B cell (primary cell): ENCODE data around the gene GABRG3. TPM values are rescaled to one million over a fixed set of nuclear protein-coding genes. Genes with fewer than 3 reads are reported as not detected.

Source experiments
- ATAC-seq: fragments of 200-7000 bp; cut with Tn5 transposase; one replicate; pipeline ENCODE4 v1.10.0; 2021; ENCODE audit warnings: low read depth, mild to moderate bottlenecking, moderate number of reproducible peaks, moderate library complexity
- CTCF ChIA-PET: fragments of 350-600 bp; sonication (Branson Sonifier 250); formaldehyde crosslinking; loops from one replicate; lab custom pipeline; 2021; ENCODE audit warnings: antibody characterized with exemption, inconsistent platforms; lab: Charles Lee
- POLR2A ChIA-PET: fragments of 350-600 bp; sonication (Branson Sonifier 250); formaldehyde crosslinking; loops from one replicate; lab custom pipeline; 2021; ENCODE audit warnings: antibody characterized with exemption; lab: Charles Lee
- DNase-seq: peaks from one replicate; pipeline ENCODE4 v3.0.0; 2013
- H2AFZ ChIP-seq: 2 replicates; pipeline ENCODE4 v1.6.1; 2012; ENCODE audit warnings: mild to moderate bottlenecking, low read depth, low read length; ENCODE audit not compliant: insufficient read depth, poor library complexity, severe bottlenecking
- H3K27ac ChIP-seq, 2 donors: 1 replicate in 1 of 2; 2 replicates in 1 of 2; pipeline ENCODE4 v1.5.1; 2012 to 2013; ENCODE audit warnings: low read length in 2 of 2, mild to moderate bottlenecking in 2 of 2, moderate library complexity in 1 of 2
- H3K27me3 ChIP-seq, 4 experiments: fragments of 200-600 bp in 1 of 4; sonication (generic) in 1 of 4; replicated peaks in 1 of 4; 1 replicate in 2 of 4; 2 replicates in 2 of 4; pipeline versions ENCODE4 v1.6.1 to v1.7.0; 2013 to 2016; ENCODE audit warnings: low read length in 3 of 4, mild to moderate bottlenecking in 2 of 4, mixed read lengths in 1 of 4, moderate library complexity in 1 of 4; ENCODE audit not compliant: insufficient read depth in 4 of 4, control insufficient read depth in 3 of 4; ENCODE audit errors: control extremely low read depth in 1 of 4
- H3K36me3 ChIP-seq, 2 experiments: replicated peaks in 1 of 2; 1 replicate in 1 of 2; 2 replicates in 1 of 2; pipeline versions ENCODE4 v1.6.1 to v1.7.1; 2013; ENCODE audit warnings: low read length in 1 of 2; ENCODE audit not compliant: insufficient read depth in 2 of 2, control insufficient read depth in 1 of 2; ENCODE audit errors: control extremely low read depth in 1 of 2, extremely low read depth in 1 of 2
- H3K4me1 ChIP-seq, 2 donors: fragments of 200-600 bp in 1 of 2; sonication (generic) in 1 of 2; 1 replicate in 1 of 2; 2 replicates in 1 of 2; pipeline versions ENCODE4 v1.5.1 to v1.6.1; 2013 to 2017; ENCODE audit warnings: low read length in 2 of 2; ENCODE audit not compliant: control insufficient read depth in 2 of 2, insufficient read depth in 2 of 2
- H3K4me2 ChIP-seq: replicated peaks from 2 replicates; pipeline ENCODE3; 2012; ENCODE audit warnings: mild to moderate bottlenecking, low read depth, low read length; ENCODE audit not compliant: poor library complexity, severe bottlenecking
- H3K4me3 ChIP-seq, 5 experiments: fragments of 200-600 bp in 1 of 5; sonication (generic) in 1 of 5; 1 replicate in 3 of 5; 2 replicates in 2 of 5; pipeline versions ENCODE4 v1.5.1 to v1.7.0; 2011 to 2016; ENCODE audit warnings: low read length in 4 of 5, mild to moderate bottlenecking in 4 of 5, low read depth in 2 of 5, control low read depth in 1 of 5, moderate library complexity in 1 of 5; ENCODE audit not compliant: insufficient read depth in 1 of 5; ENCODE audit errors: control extremely low read depth in 1 of 5, extremely low read depth in 1 of 5
- H3K79me2 ChIP-seq: fragments of 200-600 bp; sonication (generic); one replicate; pipeline ENCODE4 v1.6.0; 2016; ENCODE audit warnings: low read length; ENCODE audit not compliant: control insufficient read depth, insufficient read depth
- H3K9ac ChIP-seq: fragments of 200-600 bp; sonication (generic); 2 replicates; pipeline ENCODE4 v1.6.1; 2017; ENCODE audit warnings: mild to moderate bottlenecking, low read length, moderate library complexity
- H3K9me3 ChIP-seq, 3 donors: one replicate each; pipeline versions ENCODE4 v1.6.1 to v1.7.1; 2013; ENCODE audit warnings: low read length in 2 of 3; ENCODE audit not compliant: control insufficient read depth in 2 of 3, insufficient read depth in 1 of 3; ENCODE audit errors: control extremely low read depth in 1 of 3
- H4K20me1 ChIP-seq: 2 replicates; pipeline ENCODE4 v1.6.0; 2012; ENCODE audit warnings: mild to moderate bottlenecking, low read length; ENCODE audit not compliant: insufficient read depth, control insufficient read depth, poor library complexity, severe bottlenecking
- H3K27ac Mint-ChIP-seq: one replicate; pipeline ENCODE4 v1.8.0; 2021; ENCODE audit warnings: mixed read lengths
- H3K27me3 Mint-ChIP-seq: one replicate; pipeline ENCODE4 v1.8.0; 2021; ENCODE audit warnings: mixed read lengths
- H3K4me1 Mint-ChIP-seq: one replicate; pipeline ENCODE4 v1.8.0; 2021; ENCODE audit warnings: mixed read lengths
- H3K4me3 Mint-ChIP-seq: one replicate; pipeline ENCODE4 v1.8.0; 2021; ENCODE audit warnings: mixed read lengths
- H3K9me3 Mint-ChIP-seq: one replicate; pipeline ENCODE4 v1.8.0; 2022; ENCODE audit warnings: mixed read lengths; ENCODE audit not compliant: insufficient read depth
- EZH2 ChIP-seq: IDR thresholded peaks from 2 replicates; pipeline ENCODE4 v1.6.1; 2012; ENCODE audit warnings: borderline replicate concordance, low read depth, mild to moderate bottlenecking, moderate library complexity, low read length; ENCODE audit not compliant: insufficient read depth, poor library complexity, severe bottlenecking
- WGBS: methylation state at CpG from one replicate; pipeline ENCODE4 v1.1.5; 2013; ENCODE audit warnings: missing lambda C conversion rate; ENCODE audit not compliant: insufficient coverage; 5-methylcytosine and 5-hydroxymethylcytosine counted together
- intact Hi-C: fragments of 100-400 bp; cut with micrococcal nuclease; formaldehyde crosslinking; loops from one replicate; pipeline ENCODE4 v1.10.0; 2022
- polyA plus RNA-seq: library from polyadenylated mRNA; depleted of rRNA; stranded (reverse); fragments of >200 nt; gene quantifications from 2 replicates; pipeline ENCODE4 v1.2.3, GENCODE V29; 2012
- total RNA-seq, 2 donors: library from RNA; stranded (reverse); fragments of 120-200 nt in 1 of 2; gene quantifications; 1 replicate in 1 of 2; 2 replicates in 1 of 2; pipeline versions ENCODE4 v1.2.3 to v1.2.4, GENCODE V29; 2013 to 2022
- TF ChIP-seq, protein P1 (sequence below): fragments of 200-600 bp; IDR thresholded peaks from one replicate; pipeline ENCODE4 v1.8.0; 2022; ENCODE audit warnings: antibody characterized with exemption, mild to moderate bottlenecking

GABRG3 gene
- total and polyA plus RNA-seq, 2 donors (not counting 1 experiment from before 2014, with no cell fraction given): not detected

GRCh38 chr15:27210176-27210575 lies 239.2 kb downstream of the GABRG3 start:
- H3K4me2 ChIP-seq: no peak overlapping the region
- H3K4me3 ChIP-seq: no peak overlapping the region
- H4K20me1 ChIP-seq: no peaks in the 10 kb centered on the region
- Mint-ChIP-seq H3K4me3 (no peak overlapping the region), H3K4me1 (no peaks in the 10 kb centered on the region), H3K27ac (no peak overlapping the region), H3K9me3 (peaks cover 7% of the 10 kb centered on the region), H3K27me3 (no peaks in the 10 kb centered on the region)
- DNase-seq (no peak), ATAC-seq (no peak)
- WGBS: 93% methylated on average over 5 of the region's 10 CpGs
- no peak overlapping the region for H3K9ac ChIP-seq
- ChIA-PET POLR2A (no interaction called here), CTCF (no interaction called here)
- no peaks in the 10 kb centered on the region for H3K4me1 ChIP-seq
- intact Hi-C loops: no loop called here
- TF ChIP-seq, protein P1, sequence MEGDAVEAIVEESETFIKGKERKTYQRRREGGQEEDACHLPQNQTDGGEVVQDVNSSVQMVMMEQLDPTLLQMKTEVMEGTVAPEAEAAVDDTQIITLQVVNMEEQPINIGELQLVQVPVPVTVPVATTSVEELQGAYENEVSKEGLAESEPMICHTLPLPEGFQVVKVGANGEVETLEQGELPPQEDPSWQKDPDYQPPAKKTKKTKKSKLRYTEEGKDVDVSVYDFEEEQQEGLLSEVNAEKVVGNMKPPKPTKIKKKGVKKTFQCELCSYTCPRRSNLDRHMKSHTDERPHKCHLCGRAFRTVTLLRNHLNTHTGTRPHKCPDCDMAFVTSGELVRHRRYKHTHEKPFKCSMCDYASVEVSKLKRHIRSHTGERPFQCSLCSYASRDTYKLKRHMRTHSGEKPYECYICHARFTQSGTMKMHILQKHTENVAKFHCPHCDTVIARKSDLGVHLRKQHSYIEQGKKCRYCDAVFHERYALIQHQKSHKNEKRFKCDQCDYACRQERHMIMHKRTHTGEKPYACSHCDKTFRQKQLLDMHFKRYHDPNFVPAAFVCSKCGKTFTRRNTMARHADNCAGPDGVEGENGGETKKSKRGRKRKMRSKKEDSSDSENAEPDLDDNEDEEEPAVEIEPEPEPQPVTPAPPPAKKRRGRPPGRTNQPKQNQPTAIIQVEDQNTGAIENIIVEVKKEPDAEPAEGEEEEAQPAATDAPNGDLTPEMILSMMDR: no peak
- TF ChIP-seq EZH2: no peak
- peaks cover 0 to 6% (median 0%) of the 10 kb centered on the region in 3 donors for H3K9me3 ChIP-seq
- no peaks in the 10 kb centered on the region for H3K36me3 ChIP-seq
- no peaks in the 10 kb centered on the region for H3K27me3 ChIP-seq
- H3K27ac ChIP-seq: no peak overlapping the region
- H3K79me2 ChIP-seq: no peaks in the 10 kb centered on the region
- no peak overlapping the region for H2AFZ ChIP-seq

DNA sequence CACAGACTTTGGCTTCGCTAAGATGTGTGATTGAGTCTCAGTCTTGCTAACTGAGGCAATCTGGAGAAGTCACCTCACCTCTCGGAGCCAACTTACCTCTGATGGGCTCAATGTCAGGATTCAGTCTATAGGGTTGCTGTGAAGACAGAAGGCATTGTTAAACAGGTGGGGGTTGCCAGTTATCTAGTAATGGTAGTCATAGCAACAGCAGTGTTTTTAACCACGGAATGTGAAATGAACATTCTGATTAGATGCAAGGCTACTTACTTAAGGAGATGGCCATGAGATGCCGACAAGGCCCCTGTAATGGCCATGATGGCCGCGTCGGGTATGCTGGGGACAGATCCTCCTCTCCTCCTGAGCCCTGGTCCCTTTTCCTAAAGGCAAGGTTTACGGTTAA lies 243.1 kb downstream of the GABRG3 start:
- no peak overlapping the region for H2AFZ ChIP-seq
- WGBS: 79% methylated on average over 3 of the region's 8 CpGs
- H3K4me1 Mint-ChIP-seq: no peaks in the 10 kb centered on the region
- POLR2A ChIA-PET: no interaction called here
- no peaks in the 10 kb centered on the region for H3K27me3 Mint-ChIP-seq
- no peak overlapping the region for H3K4me3 Mint-ChIP-seq
- H3K27ac ChIP-seq: no peak overlapping the region
- H3K27me3 ChIP-seq: no peaks in the 10 kb centered on the region
- CTCF ChIA-PET: no interaction called here
- peaks cover 9% of the 10 kb centered on the region for H3K9me3 Mint-ChIP-seq
- H3K9me3 ChIP-seq: peaks cover 0 to 19% (median 0%) of the 10 kb centered on the region in 3 donors
- intact Hi-C loops: no loop called here
- no peaks in the 10 kb centered on the region for H3K79me2 ChIP-seq
- H3K27ac Mint-ChIP-seq: no peak overlapping the region
- ATAC-seq: no peak
- TF ChIP-seq, protein P1: no peak
- TF ChIP-seq EZH2: no peak
- H4K20me1 ChIP-seq: no peaks in the 10 kb centered on the region
- no peaks in the 10 kb centered on the region for H3K36me3 ChIP-seq
- H3K4me2 ChIP-seq: no peak overlapping the region
- no peak overlapping the region for H3K4me3 ChIP-seq
- no peak overlapping the region for H3K9ac ChIP-seq
- H3K4me1 ChIP-seq: no peaks in the 10 kb centered on the region
- no peak for DNase-seq
